ENCODE data around the gene SMCO2.
"Not testable (repeated sequence)": the region's sequence is repeated elsewhere in the genome, so short reads cannot be mapped to it uniquely, and the experiment has no call there.

SMCO2 gene

DNA sequence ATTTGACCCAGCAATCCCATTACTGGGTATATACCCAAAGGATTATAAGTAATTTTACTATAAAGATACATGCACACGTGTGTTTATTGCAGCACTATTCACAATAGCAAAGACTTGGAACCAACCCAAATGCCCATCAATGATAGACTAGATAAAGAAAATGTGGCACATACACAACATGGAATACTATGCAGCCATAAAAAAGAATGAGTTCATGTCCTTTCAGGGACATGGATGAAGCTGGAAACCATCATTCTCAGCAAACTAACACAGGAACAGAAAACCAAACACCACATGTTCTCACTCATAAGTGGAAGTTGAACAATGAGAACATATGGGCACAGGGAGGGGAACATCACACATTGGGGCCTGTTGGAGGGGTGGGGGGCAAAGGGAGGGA lies 98.3 kb downstream of the SMCO2 start:
- not testable (repeated sequence) for H3K27me3 ChIP-seq (ENCODE audit: insufficient read depth, low read length); H3K9me3 ChIP-seq (ENCODE audit: low read length); H3K4me1 ChIP-seq (ENCODE audit: insufficient read depth, low read length); H3K36me3 ChIP-seq (ENCODE audit: insufficient read depth, low read length); H2AFZ ChIP-seq (ENCODE audit: low read depth, low read length); H3K4me3 ChIP-seq (ENCODE audit: low read length)

DNA sequence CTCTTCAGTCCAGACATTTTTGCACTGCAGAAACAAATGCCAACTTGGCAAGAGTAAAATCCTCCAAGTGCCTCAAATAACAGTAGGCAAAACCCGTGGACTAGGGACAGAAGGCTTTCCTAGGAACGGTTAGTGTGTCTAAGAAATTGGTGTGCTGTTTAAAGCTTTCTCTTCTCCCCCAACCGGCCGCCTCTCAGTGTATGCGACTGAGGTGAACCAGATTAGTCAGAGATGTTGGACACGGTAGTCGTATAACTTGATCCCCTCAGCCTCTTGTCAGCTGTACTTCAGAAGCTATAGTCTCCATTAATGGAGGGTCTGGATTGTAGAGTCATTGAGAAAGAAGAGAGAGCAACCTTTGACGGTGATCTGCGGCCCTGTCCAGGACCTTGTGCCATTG lies 99.1 kb downstream of the SMCO2 start:
- H2AFZ ChIP-seq (ENCODE audit: low read depth, low read length) = no peak overlapping the region
- no peaks in the 10 kb centered on the region for H3K9me3 ChIP-seq (ENCODE audit: low read length)
- no peaks in the 10 kb centered on the region for H3K36me3 ChIP-seq (ENCODE audit: insufficient read depth, low read length)
- H3K4me1 ChIP-seq (ENCODE audit: insufficient read depth, low read length) = no peaks in the 10 kb centered on the region
- H3K27me3 ChIP-seq (ENCODE audit: insufficient read depth, low read length) = no peaks in the 10 kb centered on the region
- H3K4me3 ChIP-seq (ENCODE audit: low read length) = no peak overlapping the region

DNA sequence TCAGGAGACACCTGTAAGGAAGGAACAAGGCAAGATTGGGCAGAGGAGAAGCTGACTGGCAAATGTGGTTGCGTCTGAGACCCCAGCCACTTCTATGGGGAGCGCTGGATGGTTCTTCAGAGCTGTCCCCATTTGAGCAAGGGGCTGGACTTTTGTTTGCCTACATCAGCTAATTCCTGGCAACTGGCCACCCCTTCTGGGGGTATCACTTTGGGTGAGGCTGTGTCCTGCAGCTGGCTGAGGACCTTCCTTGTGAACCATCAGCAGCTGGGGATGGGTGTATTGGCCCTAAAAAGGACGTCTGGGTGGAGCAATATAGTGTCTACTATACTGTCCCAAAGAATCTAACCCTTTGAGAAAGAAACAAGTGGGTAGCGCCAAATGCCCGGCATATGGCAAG lies 101.1 kb downstream of the SMCO2 start:
- no peak overlapping the region for H2AFZ ChIP-seq (ENCODE audit: low read depth, low read length)
- no peaks in the 10 kb centered on the region for H3K9me3 ChIP-seq (ENCODE audit: low read length)
- H3K36me3 ChIP-seq (ENCODE audit: insufficient read depth, low read length) = no peaks in the 10 kb centered on the region
- no peaks in the 10 kb centered on the region for H3K4me1 ChIP-seq (ENCODE audit: insufficient read depth, low read length)
- no peaks in the 10 kb centered on the region for H3K27me3 ChIP-seq (ENCODE audit: insufficient read depth, low read length)
- no peak overlapping the region for H3K4me3 ChIP-seq (ENCODE audit: low read length)

DNA sequence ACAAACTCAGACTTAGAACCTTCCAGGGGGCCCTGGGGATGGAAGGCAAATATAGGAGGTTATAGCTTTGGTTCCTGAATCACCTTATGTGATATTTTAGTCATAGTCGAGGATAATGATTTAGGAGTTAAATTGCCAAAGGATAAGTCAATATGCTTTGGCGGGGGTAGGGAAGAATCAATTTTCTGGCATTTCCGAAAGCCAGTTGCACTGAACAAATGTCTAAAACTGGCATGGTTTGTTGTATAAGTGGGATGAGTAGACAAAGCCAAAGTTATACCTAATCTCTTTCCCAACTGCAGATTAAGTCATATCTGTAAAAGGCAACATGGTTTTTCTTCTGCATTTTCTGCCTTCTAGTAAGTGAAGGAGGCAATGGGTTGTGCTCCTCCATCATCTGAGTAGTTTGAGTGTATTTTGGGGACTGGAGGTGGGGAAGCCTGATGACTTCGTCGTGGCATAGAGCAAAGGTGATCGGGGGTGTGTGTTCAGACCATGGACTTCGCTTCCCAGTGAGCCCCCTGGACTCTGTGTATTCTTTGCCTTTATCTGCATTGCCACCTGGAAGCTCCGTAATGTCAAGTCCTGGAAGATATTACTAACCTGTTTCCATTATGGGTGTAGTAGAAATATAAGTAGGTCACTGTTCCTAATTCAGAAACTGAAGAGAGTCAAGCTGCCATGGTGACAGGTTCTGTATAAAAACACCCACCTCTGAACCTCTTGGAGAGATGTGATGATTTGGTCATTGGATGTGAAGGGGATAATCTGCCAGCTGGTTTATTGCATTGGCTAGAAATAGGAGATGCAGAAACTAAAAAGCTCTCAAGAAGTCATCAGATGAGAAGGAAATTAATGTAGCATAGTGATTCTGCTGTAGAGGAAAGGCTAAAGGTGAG lies 102.0 kb downstream of the SMCO2 start:
- Histone ChIP-seq H3K27me3 (ENCODE audit: insufficient read depth, low read length) (no peaks in the 10 kb centered on the region), H3K4me1 (ENCODE audit: insufficient read depth, low read length) (no peaks in the 10 kb centered on the region), H3K9me3 (ENCODE audit: low read length) (no peaks in the 10 kb centered on the region), H3K36me3 (ENCODE audit: insufficient read depth, low read length) (no peaks in the 10 kb centered on the region), H2AFZ (ENCODE audit: low read depth, low read length) (no peak overlapping the region), H3K4me3 (ENCODE audit: low read length) (no peak overlapping the region)

DNA sequence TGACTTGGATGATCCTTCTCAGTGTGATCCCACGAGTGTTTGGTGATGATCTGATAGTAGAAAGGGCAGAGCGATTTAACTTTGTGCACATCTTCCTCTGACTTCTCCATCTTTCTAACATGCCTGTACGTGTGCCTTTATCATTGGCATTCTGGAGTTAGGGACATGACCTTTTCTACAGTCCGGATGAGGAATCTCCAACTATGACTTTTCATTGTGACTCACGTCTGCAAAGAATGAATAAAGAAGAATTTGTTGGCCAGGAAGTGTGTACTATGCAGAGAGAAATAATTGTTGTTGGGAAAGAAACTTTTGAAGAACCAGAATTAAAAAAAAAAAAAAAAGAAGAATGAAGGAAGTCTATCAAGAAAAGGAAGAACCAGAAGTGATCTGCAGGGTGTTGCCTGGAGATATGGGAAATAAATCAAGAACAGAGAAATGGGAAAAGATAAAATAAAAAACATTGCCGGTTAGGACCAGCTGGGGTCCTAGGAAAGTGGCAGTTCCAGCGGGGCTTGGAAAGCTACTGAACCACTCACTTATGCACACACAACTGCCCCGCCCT lies 102.8 kb downstream of the SMCO2 start:
- H3K27me3 ChIP-seq (ENCODE audit: insufficient read depth, low read length) = no peaks in the 10 kb centered on the region
- no peaks in the 10 kb centered on the region for H3K9me3 ChIP-seq (ENCODE audit: low read length)
- no peak overlapping the region for H3K4me3 ChIP-seq (ENCODE audit: low read length)
- H3K36me3 ChIP-seq (ENCODE audit: insufficient read depth, low read length) = no peaks in the 10 kb centered on the region
- H3K4me1 ChIP-seq (ENCODE audit: insufficient read depth, low read length) = peaks cover under 1% of the 10 kb centered on the region
- H2AFZ ChIP-seq (ENCODE audit: low read depth, low read length) = no peak overlapping the region

DNA sequence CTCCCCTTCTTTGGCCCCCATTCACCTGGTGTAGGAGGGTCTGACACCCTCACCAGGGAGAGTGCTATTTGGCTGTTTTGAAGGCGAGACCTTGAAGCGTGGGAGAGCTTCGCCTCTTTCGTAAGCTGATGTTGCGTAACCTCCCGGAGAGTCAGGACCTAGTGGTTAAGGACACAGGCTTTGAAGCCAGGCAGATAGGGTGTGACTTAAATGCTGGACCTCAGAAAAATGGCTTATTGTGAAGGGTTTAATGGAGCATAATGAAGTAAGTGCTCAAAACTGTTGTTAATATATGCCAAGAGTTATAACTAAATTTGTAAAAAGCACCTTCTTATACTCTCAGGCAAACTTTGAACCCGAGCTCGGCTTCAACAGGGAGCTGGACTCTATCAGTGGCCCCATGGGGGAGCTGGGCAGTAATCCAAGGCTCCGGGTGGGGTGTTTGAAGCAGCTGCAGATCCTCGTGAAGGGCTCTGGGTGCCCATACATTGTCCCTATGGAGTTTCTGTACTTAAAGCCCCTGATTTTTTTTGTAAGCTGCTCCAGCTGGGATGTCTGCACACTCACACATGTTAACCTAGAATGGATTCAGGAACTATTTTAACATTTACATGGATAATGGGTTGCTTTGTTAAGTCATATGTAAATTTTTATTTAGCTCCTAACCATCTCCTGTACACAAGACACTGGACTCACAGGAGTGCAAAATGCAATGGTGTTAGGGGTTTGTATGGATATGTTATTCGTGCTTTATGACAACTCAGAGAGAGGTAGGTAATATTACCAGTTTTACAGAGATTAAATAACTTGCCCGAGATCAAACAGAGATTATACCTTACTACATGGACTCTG lies 103.5 kb downstream of the SMCO2 start:
- peaks cover 7% of the 10 kb centered on the region for H3K4me1 ChIP-seq (ENCODE audit: insufficient read depth, low read length)
- no peaks in the 10 kb centered on the region for H3K9me3 ChIP-seq (ENCODE audit: low read length)
- no peaks in the 10 kb centered on the region for H3K27me3 ChIP-seq (ENCODE audit: insufficient read depth, low read length)
- H3K36me3 ChIP-seq (ENCODE audit: insufficient read depth, low read length) = no peaks in the 10 kb centered on the region
- no peak overlapping the region for H2AFZ ChIP-seq (ENCODE audit: low read depth, low read length)
- H3K4me3 ChIP-seq (ENCODE audit: low read length) = no peak overlapping the region

DNA sequence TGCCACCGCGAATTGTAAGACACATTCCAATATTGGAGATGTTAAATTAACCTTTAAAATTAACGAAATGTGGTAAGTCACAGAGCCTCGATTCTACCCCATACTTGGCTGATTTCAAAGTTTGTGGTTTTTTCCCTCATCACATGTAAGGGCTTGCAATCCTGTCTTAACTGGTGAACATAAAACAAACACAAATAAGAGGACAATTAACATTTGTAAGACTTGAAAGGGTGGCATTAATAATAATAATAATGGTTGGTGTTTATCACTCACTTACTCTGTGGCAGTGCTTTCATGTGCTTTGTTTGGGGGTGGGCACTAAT lies 104.1 kb downstream of the SMCO2 start:
- peaks cover 7% of the 10 kb centered on the region for H3K4me1 ChIP-seq (ENCODE audit: insufficient read depth, low read length)
- H3K4me3 ChIP-seq (ENCODE audit: low read length) = no peak overlapping the region
- no peaks in the 10 kb centered on the region for H3K36me3 ChIP-seq (ENCODE audit: insufficient read depth, low read length)
- no peak overlapping the region for H2AFZ ChIP-seq (ENCODE audit: low read depth, low read length)
- H3K27me3 ChIP-seq (ENCODE audit: insufficient read depth, low read length) = no peaks in the 10 kb centered on the region
- H3K9me3 ChIP-seq (ENCODE audit: low read length) = no peaks in the 10 kb centered on the region

DNA sequence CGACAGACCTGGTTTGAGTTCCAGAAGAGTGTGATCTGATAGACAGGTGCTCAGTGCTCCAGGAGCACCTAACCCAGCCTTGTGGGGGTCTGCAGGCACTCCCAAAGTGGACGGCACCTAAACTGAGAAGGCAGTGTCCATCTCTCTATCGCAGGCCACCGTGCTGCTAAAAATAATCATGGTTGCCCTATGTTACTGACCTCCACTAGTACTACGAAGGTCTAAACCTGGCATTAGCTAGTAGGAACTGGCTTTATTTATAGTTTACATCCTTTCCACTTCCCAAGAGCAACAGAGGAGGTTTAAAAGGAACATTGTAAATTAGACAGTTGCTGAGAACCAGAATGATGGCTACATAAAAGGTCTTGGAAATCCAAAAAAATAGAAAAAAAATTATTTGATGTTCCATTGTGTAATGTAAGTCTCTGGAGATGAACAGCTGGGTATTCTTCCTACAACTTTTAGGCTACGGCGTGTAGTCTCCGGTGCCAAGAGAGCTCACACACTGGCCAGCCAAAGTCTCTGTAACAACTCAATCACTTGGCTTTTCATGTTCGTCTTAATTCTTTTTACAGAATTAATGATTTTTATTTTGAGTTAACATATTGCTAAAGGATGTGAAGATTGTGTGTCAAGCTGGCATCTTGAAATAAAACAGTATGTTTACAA lies 104.8 kb downstream of the SMCO2 start:
- no peak overlapping the region for H3K4me3 ChIP-seq (ENCODE audit: low read length)
- H3K9me3 ChIP-seq (ENCODE audit: low read length) = no peaks in the 10 kb centered on the region
- H2AFZ ChIP-seq (ENCODE audit: low read depth, low read length) = no peak overlapping the region
- no peaks in the 10 kb centered on the region for H3K36me3 ChIP-seq (ENCODE audit: insufficient read depth, low read length)
- H3K27me3 ChIP-seq (ENCODE audit: insufficient read depth, low read length) = no peaks in the 10 kb centered on the region
- peaks cover 7% of the 10 kb centered on the region for H3K4me1 ChIP-seq (ENCODE audit: insufficient read depth, low read length)

Data from neuron (in vitro differentiated cells).